Cerebellar nuclear complex (tissue), 1 donor: ENCODE measurements around the gene GALNT11.
"Not testable (repeated sequence)": the region's sequence is repeated elsewhere in the genome, so short reads cannot be mapped to it uniquely, and the experiment has no call there.

ENCODE experiments used
- DNase-seq, 2 experiments: peaks; one replicate each; lab custom pipeline; 2025; lab: John Stamatoyannopoulos, UW

GALNT11 gene

GRCh38 chr7:152027491-152028365, 2.3 kb downstream of the GALNT11 start:
- not testable (repeated sequence) for DNase-seq

GRCh38 chr7:152030059-152030458, 4.6 kb downstream of the GALNT11 start:
- not testable (repeated sequence) for DNase-seq

GRCh38 chr7:152030639-152031038, 5.2 kb downstream of the GALNT11 start:
- not testable (repeated sequence) for DNase-seq

GRCh38 chr7:152035817-152036216, 10.3 kb downstream of the GALNT11 start:
- no peak for DNase-seq

GRCh38 chr7:152038410-152038809, 12.9 kb downstream of the GALNT11 start:
- DNase-seq = not testable (repeated sequence)

GRCh38 chr7:152043086-152043485, 17.6 kb downstream of the GALNT11 start:
- not testable (repeated sequence) for DNase-seq

- DNase-seq = not testable (repeated sequence)
Observed at GRCh38 chr7:152044909-152045308, 19.4 kb downstream of the GALNT11 start.

- DNase-seq = no peak
Observed at GRCh38 chr7:152046531-152046930, 21.1 kb downstream of the GALNT11 start.

GRCh38 chr7:152048051-152048450, 22.6 kb downstream of the GALNT11 start:
- DNase-seq = no peak

- no peak for DNase-seq
Observed at GRCh38 chr7:152050547-152050971, 25.1 kb downstream of the GALNT11 start.

- no peak for DNase-seq
Observed at GRCh38 chr7:152051968-152052367, 26.5 kb downstream of the GALNT11 start.

GRCh38 chr7:152052771-152053170, 27.3 kb downstream of the GALNT11 start:
- no peak for DNase-seq

GRCh38 chr7:152054367-152055230, 29.1 kb downstream of the GALNT11 start:
- no peak for DNase-seq

GRCh38 chr7:152056621-152057274, 31.3 kb downstream of the GALNT11 start:
- DNase-seq = no peak

GRCh38 chr7:152059311-152059710, 33.8 kb downstream of the GALNT11 start:
- DNase-seq = no peak

GRCh38 chr7:152061086-152061485, 35.6 kb downstream of the GALNT11 start:
- not testable (repeated sequence) for DNase-seq

- not testable (repeated sequence) for DNase-seq
Observed at GRCh38 chr7:152063192-152063591, 37.7 kb downstream of the GALNT11 start.

- DNase-seq = not testable (repeated sequence)
Observed at GRCh38 chr7:152063821-152064220, 38.3 kb downstream of the GALNT11 start.

- DNase-seq = not testable (repeated sequence)
Observed at GRCh38 chr7:152065800-152066344, 40.4 kb downstream of the GALNT11 start.

- DNase-seq = no peak
Observed at GRCh38 chr7:152072421-152072820, 46.9 kb downstream of the GALNT11 start.

- no peak for DNase-seq
Observed at GRCh38 chr7:152073352-152073751, 47.9 kb downstream of the GALNT11 start.

- DNase-seq = no peak
Observed at GRCh38 chr7:152074673-152075072, 49.2 kb downstream of the GALNT11 start.
